ENCODE results near the gene CACNG5.

- TF ChIP-seq FOXP2 (optimal IDR thresholded peaks at IDR 0.05; ENCODE audit: borderline replicate concordance, extremely low read depth, extremely low read length, insufficient read depth) (no peak), SIN3A (IDR thresholded peaks at IDR 0.05; ENCODE audit: borderline replicate concordance, insufficient read depth, low read length) (no peak), TAF1 (IDR thresholded peaks at IDR 0.05; ENCODE audit: borderline replicate concordance, insufficient read depth, low read length) (no peak)
These were observed 8.1 kb upstream of the CACNG5 start for GRCh38 chr17:66826856-66827255.
